GM12872 (cell line): Measurements from ENCODE around the gene NPAT.

Source experiments
- TF ChIP-seq, protein P1 (sequence below): IDR thresholded peaks from 3 replicates; pipeline ENCODE4 v1.5.1; 2011; ENCODE audit warnings: low read depth, mild to moderate bottlenecking, low read length, moderate library complexity; ENCODE audit not compliant: insufficient read depth

NPAT gene

GRCh38 chr11:108239076-108239475 is 16.6 kb upstream of the NPAT start:
- TF ChIP-seq, protein P1, sequence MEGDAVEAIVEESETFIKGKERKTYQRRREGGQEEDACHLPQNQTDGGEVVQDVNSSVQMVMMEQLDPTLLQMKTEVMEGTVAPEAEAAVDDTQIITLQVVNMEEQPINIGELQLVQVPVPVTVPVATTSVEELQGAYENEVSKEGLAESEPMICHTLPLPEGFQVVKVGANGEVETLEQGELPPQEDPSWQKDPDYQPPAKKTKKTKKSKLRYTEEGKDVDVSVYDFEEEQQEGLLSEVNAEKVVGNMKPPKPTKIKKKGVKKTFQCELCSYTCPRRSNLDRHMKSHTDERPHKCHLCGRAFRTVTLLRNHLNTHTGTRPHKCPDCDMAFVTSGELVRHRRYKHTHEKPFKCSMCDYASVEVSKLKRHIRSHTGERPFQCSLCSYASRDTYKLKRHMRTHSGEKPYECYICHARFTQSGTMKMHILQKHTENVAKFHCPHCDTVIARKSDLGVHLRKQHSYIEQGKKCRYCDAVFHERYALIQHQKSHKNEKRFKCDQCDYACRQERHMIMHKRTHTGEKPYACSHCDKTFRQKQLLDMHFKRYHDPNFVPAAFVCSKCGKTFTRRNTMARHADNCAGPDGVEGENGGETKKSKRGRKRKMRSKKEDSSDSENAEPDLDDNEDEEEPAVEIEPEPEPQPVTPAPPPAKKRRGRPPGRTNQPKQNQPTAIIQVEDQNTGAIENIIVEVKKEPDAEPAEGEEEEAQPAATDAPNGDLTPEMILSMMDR = no peak

DNA sequence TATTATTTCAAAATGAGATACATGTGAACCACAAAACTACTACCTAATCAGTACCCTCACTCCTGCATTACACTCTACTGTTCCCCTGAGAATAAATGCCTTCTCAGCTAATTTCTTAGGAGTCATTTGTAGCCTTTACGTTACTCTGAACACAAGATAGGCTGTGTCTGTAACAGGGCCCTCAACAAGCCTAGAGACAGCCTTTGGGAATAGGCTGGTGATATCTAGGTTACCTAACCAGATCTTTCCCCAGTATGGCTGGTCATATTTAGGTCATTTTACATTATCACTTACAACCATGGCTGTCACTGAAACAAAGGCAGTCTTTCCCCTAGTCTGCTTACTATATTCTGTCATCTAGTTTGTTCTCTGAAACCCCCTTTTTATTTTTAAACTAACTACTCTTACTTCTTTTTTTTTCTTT is 14.6 kb upstream of the NPAT start:
- TF ChIP-seq, protein P1 = no peak

DNA sequence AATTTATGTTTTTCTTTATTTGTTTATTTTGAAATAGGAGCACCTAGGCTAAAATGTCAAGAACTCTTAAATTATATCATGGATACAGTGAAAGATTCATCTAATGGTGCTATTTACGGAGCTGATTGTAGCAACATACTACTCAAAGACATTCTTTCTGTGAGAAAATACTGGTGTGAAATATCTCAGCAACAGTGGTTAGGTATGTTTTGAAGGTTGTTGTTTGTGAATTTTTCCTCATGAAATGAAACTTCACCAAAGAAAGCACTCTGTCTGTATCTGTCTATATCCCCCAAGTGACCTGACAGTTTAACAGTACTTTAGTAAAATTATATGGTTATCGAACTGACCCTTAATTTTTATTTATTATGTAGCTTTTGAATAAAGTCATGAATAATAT is 13.2 kb upstream of the NPAT start:
- TF ChIP-seq, protein P1 = no peak

DNA sequence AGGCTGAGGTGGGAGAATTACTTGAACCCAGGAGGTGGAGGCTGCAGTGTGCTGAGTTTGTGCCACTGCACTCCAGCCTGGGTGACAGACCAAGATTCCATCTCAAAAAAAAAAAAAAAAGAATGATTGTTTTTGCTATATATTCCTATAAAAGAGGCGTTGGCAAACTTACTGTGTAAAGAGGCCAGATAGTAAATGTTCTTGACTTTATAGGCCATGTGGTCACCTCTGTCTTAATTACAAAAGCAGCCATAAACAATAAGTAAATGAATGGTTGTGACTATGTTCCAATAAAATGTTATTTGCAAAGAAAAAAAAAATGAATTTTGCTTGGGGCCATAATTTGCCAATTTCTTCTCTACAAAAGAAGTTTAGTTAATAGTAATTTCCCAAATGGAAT is 12.8 kb upstream of the NPAT start:
- TF ChIP-seq, protein P1 = no peak

DNA sequence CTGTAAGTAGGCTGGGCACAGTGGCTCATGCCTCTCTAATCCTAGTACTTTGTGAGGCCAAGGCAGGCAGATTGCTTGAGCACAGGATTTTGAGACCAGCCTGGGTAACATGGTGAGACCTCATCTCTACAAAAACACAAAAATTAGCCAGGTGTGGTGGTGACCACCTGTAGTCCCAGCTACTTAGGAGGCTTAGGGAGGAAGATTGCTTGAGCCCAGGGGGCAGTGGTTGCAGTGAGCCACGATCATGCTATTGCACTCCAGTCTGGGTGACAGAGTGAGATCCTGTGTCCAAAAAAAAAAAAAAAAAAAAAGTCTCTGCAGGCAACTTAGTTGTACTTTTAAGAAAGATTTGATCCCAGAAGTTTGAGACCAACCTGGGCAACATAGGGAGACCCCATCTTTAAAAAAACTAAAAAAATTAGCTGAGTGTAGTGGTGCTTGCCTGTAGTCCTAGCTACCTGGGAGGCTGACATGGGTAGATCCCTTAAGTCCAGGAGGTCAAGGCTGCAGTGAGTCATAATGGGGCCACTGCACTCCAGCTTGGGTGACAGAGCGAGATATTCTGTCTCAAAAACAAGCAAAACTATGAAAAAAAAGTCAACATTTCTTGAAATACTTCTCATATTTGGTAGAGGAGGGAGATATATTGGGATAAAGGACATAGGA is 11.0 kb upstream of the NPAT start:
- TF ChIP-seq, protein P1 = no peak

GRCh38 chr11:108228251-108228650 is 5.8 kb upstream of the NPAT start:
- TF ChIP-seq, protein P1 = no peak

- TF ChIP-seq, protein P1 = no peak
These were observed 3.6 kb upstream of the NPAT start for GRCh38 chr11:108226036-108226435.
